HG03457 (cell line): ENCODE results near the gene THRAP3.
A peak's percentile ranks its signal among the peaks of the same experiment; 100 is the strongest.

Experiments
- ATAC-seq: cut with Tn5 transposase; IDR thresholded peaks from one replicate; pipeline ENCODE4 v1.9.1; 2021; ENCODE audit warnings: moderate number of reproducible peaks; ENCODE audit not compliant: unreplicated experiment

Gene THRAP3

GRCh38 chr1:36297062-36297461, 72.8 kb downstream of the THRAP3 start:
- ATAC-seq: no peak

- no peak for ATAC-seq
These were observed 74.4 kb downstream of the THRAP3 start for GRCh38 chr1:36298640-36299039.

- no peak for ATAC-seq
These were observed 76.3 kb downstream of the THRAP3 start for GRCh38 chr1:36300526-36300925.

- no peak for ATAC-seq
These were observed 77.0 kb downstream of the THRAP3 start for GRCh38 chr1:36301220-36301619.

GRCh38 chr1:36303244-36303643, 79.0 kb downstream of the THRAP3 start:
- no peak for ATAC-seq

- ATAC-seq: no peak
These were observed 79.6 kb downstream of the THRAP3 start for GRCh38 chr1:36303650-36304360.

GRCh38 chr1:36304521-36304920, 80.3 kb downstream of the THRAP3 start:
- no peak for ATAC-seq

- no peak for ATAC-seq
These were observed 81.0 kb downstream of the THRAP3 start for GRCh38 chr1:36304970-36305914.

- no peak for ATAC-seq
These were observed 81.6 kb downstream of the THRAP3 start for GRCh38 chr1:36305915-36306209.

GRCh38 chr1:36306210-36306901, 82.1 kb downstream of the THRAP3 start, which contains the start of gene SH3D21:
TSS of gene SH3D21 (plus strand) at chr1:36306368. CDS start at chr1:36306421, 53 bp downstream.
- ATAC-seq: peak; percentile 17

GRCh38 chr1:36306902-36307456, 82.7 kb downstream of the THRAP3 start:
- peak; percentile 80 for ATAC-seq

GRCh38 chr1:36307601-36308330, 83.5 kb downstream of the THRAP3 start:
- no peak for ATAC-seq

GRCh38 chr1:36309397-36309796, 85.2 kb downstream of the THRAP3 start:
- ATAC-seq: no peak

GRCh38 chr1:36320291-36320761, 96.1 kb downstream of the THRAP3 start:
- ATAC-seq: no peak

- ATAC-seq: no peak
These were observed 96.5 kb downstream of the THRAP3 start for GRCh38 chr1:36320767-36321118.

- no peak for ATAC-seq
These were observed 97.1 kb downstream of the THRAP3 start for GRCh38 chr1:36321119-36321951.

GRCh38 chr1:36322041-36322785, 98.0 kb downstream of the THRAP3 start:
- no peak for ATAC-seq

GRCh38 chr1:36322786-36323635, 98.8 kb downstream of the THRAP3 start:
- ATAC-seq: no peak
